ENCODE data around the gene SPATA46.
A peak's percentile ranks its signal among the peaks of the same experiment; 100 is the strongest.

Gene SPATA46

DNA sequence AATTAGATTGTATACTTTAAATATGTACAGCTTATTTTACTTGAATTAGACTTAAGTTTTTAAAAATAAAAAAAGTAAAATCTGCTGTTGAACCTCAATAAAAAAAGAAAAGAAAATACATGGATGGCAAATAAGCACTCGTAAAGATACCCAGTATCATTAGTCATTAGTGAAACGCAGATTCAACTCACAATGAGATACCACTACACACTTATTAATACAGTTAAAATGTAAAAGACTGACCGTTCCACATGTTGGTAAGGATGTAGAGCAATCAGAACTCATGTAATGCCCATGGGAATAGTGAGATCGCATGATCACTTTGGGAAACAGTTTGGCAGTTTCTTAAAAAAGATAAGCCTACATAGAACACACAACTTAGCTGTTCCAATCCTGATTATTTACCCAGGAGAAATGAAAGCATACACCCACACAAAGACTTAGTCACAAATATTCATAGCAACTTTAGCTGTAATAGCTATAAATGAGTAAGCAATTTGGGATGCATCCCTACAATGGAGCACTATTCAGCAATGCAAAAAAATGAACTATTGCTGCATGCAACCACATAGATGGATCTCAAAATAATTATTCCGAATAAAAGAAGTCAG lies 28.0 kb upstream of the SPATA46 start:
- H3K4me3 ChIP-seq (ENCODE audit: control insufficient read depth, low read depth, low read length): no peak overlapping the region
- TF ChIP-seq, protein P1, sequence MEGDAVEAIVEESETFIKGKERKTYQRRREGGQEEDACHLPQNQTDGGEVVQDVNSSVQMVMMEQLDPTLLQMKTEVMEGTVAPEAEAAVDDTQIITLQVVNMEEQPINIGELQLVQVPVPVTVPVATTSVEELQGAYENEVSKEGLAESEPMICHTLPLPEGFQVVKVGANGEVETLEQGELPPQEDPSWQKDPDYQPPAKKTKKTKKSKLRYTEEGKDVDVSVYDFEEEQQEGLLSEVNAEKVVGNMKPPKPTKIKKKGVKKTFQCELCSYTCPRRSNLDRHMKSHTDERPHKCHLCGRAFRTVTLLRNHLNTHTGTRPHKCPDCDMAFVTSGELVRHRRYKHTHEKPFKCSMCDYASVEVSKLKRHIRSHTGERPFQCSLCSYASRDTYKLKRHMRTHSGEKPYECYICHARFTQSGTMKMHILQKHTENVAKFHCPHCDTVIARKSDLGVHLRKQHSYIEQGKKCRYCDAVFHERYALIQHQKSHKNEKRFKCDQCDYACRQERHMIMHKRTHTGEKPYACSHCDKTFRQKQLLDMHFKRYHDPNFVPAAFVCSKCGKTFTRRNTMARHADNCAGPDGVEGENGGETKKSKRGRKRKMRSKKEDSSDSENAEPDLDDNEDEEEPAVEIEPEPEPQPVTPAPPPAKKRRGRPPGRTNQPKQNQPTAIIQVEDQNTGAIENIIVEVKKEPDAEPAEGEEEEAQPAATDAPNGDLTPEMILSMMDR (IDR thresholded peaks at IDR 0.05; ENCODE audit: control insufficient read depth, insufficient read depth, low read depth, low read length, missing control alignments): no peak
- DNase-seq (ENCODE audit: low read depth): peak; percentile 65

DNA sequence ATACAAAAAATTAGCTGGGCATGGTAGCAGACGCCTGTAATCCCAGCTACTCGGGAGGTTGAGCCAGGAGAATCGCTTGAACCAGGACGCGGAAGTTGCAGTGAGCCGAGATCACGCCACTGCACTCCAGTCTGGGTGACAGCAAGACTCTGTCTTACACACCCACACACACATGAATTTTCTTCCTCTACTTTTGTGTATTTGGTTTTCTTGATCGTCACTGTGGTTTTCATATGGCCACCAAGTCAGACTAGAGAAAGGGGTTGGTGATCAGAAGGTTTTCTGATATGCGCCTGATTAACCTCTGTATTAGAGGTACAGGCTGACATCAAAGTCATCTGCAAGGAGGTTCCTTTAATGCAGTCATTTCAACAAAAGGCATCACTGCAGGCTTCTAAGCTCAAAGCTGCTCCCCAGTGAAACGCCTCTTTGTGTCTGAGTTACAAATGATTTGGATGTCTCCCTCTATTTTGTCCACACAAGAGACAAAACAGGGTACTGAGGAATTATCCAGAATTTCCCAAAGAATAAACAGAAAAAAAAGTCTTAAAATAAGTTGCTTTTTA lies 24.2 kb upstream of the SPATA46 start:
- TF ChIP-seq, protein P1 (IDR thresholded peaks at IDR 0.05; ENCODE audit: control insufficient read depth, insufficient read depth, low read depth, low read length, missing control alignments): no peak
- no peak for DNase-seq (ENCODE audit: low read depth)
- no peak overlapping the region for H3K4me3 ChIP-seq (ENCODE audit: control insufficient read depth, low read depth, low read length)

DNA sequence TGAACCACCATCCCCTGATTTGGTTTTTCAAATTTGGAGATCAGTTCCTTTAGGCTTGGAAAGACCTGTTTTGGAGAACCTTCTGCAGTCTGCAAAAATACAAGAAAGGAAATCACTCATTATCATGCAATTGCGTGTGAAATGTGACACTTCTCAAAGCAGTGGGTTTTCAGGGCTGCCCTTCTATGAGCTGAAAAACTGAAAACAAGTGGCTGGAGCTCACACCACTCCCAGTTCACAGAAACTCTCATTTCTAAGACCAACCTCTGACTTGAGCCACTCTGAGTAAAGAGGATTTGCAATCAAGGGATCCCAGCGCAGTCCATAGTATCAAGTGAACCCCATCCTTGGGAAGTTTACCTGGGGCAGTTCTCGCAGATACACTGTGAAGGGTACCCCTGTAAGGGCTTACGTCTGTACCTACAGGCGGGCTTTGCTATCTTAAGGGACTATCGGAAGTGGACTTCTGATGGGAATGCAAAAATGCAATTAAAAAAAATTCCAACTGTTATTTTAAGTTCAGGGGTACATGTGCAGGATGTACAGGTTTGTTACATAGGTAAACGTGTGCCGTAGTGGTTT lies 22.4 kb upstream of the SPATA46 start:
- DNase-seq (ENCODE audit: low read depth): no peak
- H3K4me3 ChIP-seq (ENCODE audit: control insufficient read depth, low read depth, low read length): no peak overlapping the region
- TF ChIP-seq, protein P1 (IDR thresholded peaks at IDR 0.05; ENCODE audit: control insufficient read depth, insufficient read depth, low read depth, low read length, missing control alignments): no peak

DNA sequence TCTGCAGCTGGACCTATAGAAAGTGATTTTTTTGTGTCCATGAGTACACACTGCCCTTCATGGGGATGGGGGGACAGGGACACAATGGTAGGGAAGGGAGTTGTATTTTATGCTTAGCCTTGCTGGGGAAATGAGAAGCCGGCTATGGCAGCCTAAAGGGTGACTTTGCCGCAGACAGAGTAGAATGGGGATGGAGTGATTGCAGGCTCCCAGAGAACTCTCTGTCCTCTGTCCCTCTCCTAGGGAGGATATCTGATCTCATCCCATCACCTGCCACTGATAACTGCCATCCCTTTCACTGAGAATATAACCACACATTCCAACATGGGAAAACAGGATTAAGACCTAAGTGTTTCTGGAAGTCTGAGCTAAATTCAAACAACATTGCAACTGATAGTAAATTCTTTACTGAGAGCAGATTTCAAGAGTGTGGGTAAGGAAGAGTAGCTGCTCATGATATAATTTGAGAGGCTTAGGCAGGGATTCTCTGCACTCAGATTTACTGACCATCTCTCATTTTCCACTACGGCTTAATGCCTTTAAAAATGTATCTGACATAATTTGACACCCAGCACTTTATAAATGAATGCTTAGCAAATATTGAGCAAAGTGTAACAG lies 21.4 kb upstream of the SPATA46 start:
- no peak for DNase-seq (ENCODE audit: low read depth)
- TF ChIP-seq, protein P1 (IDR thresholded peaks at IDR 0.05; ENCODE audit: control insufficient read depth, insufficient read depth, low read depth, low read length, missing control alignments): no peak
- no peak overlapping the region for H3K4me3 ChIP-seq (ENCODE audit: control insufficient read depth, low read depth, low read length)

DNA sequence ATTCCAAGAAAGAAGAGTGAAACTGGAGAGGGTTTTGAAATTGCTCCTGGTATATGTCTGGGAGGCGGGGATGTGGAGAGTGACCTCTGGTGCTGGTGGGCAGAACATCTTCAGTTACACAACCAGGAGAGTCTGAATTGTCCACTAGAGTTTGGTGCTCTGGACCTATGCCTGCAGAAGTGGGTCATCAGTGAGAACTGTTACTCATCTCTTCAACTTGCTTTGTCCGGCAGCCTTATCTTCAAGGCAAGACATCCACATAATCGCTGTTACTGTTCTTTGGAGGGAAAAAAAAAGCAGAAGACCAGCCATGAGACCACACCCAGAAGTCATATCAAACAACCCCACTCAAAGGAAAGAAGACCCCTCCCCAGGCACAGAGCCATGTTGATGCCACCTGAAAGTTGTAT lies 20.4 kb upstream of the SPATA46 start:
- no peak overlapping the region for H3K4me3 ChIP-seq (ENCODE audit: control insufficient read depth, low read depth, low read length)
- TF ChIP-seq, protein P1 (IDR thresholded peaks at IDR 0.05; ENCODE audit: control insufficient read depth, insufficient read depth, low read depth, low read length, missing control alignments): no peak
- no peak for DNase-seq (ENCODE audit: low read depth)

DNA sequence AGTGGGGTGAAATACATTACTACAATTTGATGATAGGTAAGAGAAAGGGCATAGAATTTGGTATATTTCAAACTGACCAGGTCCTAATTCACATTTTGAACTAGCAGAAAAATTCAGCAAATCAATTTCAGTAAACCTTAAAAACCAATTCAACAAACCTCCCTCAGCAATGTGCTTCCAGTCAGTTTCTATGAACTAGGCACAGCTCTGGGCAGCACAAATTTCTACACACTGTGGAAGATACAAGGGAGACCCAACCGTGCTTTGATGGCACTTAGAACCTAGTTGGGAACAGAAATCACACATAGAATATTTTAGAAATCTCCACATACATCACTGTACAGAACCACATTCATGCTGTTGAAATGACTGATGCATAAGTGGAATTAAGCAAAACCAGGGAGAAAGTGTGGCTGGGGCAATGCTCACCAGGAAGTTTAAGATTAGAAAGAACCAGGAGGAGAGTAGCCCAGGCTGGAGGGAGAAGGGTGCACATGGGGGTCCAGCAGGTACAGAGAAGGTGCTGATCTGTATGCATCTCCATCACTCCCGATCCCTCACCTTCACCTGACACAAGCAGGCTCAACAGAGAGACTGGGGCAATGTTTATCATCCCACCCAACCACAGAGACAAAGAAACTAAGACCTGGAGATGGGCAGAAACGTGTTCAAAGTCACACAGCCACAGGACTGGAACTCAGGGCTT lies 19.7 kb upstream of the SPATA46 start:
- no peak overlapping the region for H3K4me3 ChIP-seq (ENCODE audit: control insufficient read depth, low read depth, low read length)
- no peak for DNase-seq (ENCODE audit: low read depth)
- TF ChIP-seq, protein P1 (IDR thresholded peaks at IDR 0.05; ENCODE audit: control insufficient read depth, insufficient read depth, low read depth, low read length, missing control alignments): no peak

Measured in AG09309 (cell line).